GM12892 (cell line): ENCODE measurements around the gene SBNO1.

ENCODE experiments used
- POLR2A ChIP-seq: IDR thresholded peaks from 2 replicates; pipeline ENCODE4 v1.6.1; 2011; ENCODE audit warnings: low read depth, low read length, control low read depth
- POLR2AphosphoS5 ChIP-seq: IDR thresholded peaks from 2 replicates; pipeline ENCODE4 v1.6.1; 2011; ENCODE audit warnings: low read depth, low read length, control low read depth
- TAF1 ChIP-seq: IDR thresholded peaks from 2 replicates; pipeline ENCODE4 v1.6.1; 2011; ENCODE audit warnings: low read depth, mild to moderate bottlenecking, control low read depth, low read length, borderline replicate concordance

DNA sequence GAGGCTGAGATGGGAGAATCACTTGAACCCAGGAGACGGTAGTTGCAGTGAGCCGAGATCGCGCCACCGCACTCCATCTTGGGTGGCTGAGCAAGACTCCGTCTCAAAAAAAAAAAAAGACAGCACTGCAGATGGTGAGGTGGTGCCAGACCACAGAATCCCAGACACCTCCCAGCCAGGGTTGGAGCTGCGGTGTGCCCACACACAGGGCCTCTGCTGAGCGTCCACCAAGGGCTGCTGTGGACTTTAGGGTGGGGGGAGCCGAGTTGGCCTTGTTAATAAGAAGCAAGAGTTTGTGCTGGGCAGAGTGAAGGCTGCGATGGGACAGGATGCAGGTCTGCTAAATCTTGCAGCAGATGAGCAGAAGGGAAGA, 33.5 kb upstream of the SBNO1 start:
- TF ChIP-seq POLR2A (no peak), TAF1 (no peak), POLR2AphosphoS5 (no peak)
